Dermis microvascular lymphatic vessel endothelial cell (primary cell): ENCODE measurements around the gene CNOT4. TPM values are rescaled to one million over a fixed set of nuclear protein-coding genes. Genes with fewer than 3 reads are reported as not detected.

Experiments used
- DNase-seq, 2 donors: peaks; one replicate each; pipeline versions ENCODE4 v3.0.0 to v3.0.0-alpha.2; 2010; ENCODE audit warnings: low read depth in 2 of 2
- total RNA-seq: library from RNA; depleted of rRNA; stranded (reverse); fragments of >200 nt; gene quantifications from 2 replicates; pipeline ENCODE4 v1.2.1, GENCODE V29; 2014

Gene CNOT4, protein sequence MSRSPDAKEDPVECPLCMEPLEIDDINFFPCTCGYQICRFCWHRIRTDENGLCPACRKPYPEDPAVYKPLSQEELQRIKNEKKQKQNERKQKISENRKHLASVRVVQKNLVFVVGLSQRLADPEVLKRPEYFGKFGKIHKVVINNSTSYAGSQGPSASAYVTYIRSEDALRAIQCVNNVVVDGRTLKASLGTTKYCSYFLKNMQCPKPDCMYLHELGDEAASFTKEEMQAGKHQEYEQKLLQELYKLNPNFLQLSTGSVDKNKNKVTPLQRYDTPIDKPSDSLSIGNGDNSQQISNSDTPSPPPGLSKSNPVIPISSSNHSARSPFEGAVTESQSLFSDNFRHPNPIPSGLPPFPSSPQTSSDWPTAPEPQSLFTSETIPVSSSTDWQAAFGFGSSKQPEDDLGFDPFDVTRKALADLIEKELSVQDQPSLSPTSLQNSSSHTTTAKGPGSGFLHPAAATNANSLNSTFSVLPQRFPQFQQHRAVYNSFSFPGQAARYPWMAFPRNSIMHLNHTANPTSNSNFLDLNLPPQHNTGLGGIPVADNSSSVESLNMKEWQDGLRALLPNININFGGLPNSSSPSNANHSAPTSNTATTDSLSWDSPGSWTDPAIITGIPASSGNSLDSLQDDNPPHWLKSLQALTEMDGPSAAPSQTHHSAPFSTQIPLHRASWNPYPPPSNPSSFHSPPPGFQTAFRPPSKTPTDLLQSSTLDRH
- 5.8 and 7.3 TPM in 2 replicates for total RNA-seq

DNA sequence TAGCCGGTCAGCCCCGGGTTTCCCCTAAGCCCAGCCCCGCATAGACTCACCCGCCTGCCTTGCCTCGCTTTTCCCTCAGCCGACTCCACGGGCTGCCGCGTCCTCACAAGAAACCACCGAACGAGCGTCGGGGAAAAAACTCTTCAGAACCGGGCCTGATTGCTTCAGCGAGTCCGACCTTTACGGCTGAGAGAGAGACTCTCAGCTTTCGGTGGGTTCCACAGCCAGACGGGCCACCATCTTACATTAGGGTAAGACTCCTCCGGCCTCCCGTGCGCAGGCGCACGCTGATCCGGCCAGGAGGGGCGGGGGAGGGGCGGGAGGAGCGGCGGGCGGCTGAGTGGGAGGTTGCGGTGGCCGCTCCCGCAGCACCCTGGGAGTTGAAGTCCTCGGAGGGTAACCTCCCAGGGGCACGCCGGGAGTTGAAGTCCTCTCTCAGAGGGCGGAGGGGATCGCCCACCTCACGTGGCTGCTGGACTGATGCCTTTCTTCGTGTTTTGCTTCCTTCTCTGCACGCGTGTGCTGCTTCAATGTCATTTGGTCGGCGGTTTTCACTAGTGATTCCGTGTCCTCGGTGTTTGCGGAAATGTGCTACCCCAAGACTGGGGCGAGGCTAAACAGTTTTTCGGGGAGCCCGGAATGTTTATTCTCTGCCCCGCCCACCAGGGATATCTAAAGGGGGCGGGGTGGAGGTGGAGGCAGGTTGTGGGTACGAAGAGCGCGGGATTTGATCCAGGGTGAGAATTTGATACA, at the start of gene CNOT4:
CNOT4 (minus strand) TSS at position 264 of the 753 bp plus-strand sequence. CDS start 71,771 bp downstream, outside the sequence.
- DNase-seq = peak; percentile 88 to 96

DNA sequence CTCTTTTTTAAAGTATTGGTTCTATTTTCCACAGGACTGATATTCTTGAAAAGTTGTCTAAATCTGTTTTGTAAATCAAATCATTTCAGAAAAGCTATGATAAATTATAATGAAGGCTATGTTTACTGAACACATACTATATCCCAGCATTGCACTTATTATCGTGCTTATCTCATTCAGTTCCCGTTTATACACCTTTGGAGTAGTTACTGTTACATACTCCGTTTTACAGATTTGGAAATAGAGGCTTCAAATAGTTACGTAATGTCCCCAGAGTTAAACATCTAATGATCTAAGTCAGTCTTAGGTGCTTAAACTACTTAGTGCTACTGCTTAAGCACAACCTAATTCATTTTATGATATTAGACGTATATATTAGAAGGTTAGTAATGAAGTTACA, 49.0 kb upstream of the CNOT4 start:
- DNase-seq = no peak

DNA sequence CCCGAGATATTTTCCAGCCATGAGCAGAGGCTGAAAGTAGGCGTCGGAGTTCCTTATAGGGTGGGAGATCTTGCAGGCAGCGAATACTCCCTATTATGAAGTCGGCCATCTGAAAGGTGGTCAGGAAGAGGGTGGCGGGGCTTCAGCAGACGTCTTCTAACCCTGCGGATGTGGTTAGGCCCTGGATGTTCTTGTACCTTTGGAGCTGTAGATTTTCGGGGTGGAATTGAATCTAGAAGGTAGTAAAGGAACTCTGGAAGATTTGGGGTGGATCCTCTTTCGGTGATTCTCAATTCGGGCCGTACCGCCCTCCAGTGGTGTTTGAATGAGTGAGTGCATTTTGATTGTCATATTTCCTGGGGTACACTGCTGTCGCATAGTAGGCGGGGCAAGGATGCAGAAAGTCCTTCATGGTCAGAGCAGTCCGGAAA, 48.5 kb upstream of the CNOT4 start:
- DNase-seq = peak; percentile 23 to 58

DNA sequence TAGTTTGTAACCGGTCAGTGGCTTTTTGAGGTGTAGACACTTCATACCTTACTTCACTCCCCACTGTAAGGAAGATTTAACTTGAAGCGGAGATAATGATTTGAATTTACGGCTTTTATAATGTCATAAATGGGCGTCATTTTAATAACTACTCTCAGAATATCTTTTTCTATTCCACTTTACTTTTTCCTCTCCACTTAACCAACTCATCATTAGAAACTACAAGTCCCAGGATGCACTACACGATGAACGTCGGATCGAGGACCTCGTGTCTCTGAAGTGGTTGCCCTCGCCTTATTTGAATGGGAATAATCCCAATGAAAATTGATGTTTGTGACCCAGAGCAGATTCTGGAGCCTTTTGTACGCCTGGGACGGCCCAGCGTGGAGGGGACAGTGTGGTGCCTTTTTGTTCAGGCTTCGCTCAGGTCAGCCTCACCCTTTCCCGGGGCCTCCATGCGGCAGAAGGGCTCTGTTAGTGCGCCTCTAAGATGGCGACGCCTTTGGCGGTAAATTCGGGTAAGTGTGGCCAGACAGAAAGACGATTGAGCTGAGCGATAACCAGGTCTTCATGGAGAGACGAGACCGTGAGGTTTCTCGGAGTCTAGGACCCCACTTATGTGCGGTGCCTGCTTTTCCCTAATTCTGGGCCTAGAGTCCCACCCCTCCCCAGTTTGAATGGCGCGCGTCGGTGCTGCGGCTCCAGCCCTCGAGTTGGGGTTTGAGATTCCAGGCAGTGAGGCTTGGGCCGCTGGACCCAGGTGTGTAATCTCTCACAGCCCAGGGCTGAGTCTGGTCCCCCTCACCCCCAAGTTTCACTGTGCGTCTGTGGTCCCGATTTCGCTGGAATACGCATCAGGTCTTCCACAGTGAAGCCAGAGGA, 47.8 kb upstream of the CNOT4 start, which contains the start of gene NUP205:
NUP205 (plus strand) TSS at position 463 of the 882 bp plus-strand sequence; CDS start at position 491, 28 bp downstream.
- peak; percentile 81 for DNase-seq

DNA sequence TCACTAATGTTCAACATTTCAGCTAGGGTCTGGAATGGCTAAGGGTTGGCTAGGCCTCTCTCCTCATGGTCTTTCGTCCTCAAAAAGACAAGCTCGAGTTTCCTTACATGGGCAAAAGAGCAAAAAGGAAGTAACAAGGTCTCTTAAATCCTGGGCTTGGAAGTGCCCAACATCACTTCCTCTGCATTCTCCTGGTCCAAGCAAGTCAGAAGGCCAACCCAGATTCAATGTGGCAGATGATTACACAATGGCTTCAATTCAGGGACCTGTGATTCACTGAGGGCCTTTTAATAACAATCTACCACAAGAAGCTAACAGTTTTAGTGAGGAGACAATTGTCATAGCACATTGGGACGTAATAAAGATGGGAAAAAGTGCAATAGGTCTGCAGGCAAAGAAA, 43.4 kb upstream of the CNOT4 start:
- DNase-seq = no peak

DNA sequence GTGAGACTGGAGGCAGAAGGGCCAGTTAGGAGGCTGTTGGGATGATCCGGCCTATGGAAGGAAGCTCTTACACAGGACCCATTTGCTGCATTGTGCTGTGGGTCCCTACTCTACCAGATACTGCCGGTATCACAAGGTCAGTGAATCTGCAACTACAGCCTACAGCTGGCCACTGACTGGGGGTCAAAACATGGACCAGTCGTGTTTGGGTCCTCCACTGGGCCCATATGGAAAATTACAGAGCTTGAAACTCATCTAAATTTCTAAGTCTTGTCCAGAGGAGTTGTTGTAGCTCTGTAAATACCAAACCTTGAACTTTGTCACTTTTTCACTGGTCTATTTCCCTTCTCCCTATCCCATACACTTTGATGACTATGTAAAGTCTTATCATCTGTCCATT, 42.2 kb upstream of the CNOT4 start:
- DNase-seq = no peak

DNA sequence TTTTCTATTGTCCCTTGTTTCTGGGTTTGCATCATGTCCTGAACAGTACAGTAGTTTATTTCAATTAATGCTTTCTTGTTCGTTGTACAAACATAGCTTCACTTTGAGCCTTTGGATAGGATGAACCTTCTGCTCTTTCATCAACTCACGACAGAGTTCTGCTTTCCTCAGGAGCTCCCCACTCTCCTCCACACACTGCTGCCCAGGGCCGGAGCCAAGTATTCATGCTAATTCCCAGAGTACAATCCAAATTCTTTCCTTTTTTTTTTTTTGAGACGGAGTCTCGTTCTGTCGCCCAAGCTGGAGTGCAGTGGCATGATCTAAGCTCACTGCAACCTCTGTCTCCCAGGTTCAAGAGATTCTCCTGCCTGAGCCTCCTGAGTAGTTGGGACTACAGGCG, 40.3 kb upstream of the CNOT4 start:
- no peak for DNase-seq

DNA sequence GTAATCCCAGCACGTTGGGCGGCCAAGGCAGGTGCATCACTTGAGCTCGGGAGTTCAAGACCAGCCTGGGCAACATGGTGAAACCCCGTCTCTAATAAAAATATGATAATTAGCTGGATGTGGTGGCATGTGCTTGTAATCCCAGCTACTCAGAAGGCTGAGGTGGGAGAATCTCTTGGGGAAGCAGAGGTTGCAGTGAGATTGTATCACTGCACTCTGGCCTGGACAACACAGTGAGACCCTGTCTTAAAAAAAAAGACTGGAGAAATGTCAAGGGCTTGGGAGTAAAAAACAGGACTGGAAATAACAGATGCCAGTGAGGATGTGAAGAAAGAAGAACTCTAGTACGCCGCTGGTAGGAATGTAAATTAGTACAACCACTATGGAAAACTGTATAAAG, 31.1 kb upstream of the CNOT4 start:
- DNase-seq = no peak

DNA sequence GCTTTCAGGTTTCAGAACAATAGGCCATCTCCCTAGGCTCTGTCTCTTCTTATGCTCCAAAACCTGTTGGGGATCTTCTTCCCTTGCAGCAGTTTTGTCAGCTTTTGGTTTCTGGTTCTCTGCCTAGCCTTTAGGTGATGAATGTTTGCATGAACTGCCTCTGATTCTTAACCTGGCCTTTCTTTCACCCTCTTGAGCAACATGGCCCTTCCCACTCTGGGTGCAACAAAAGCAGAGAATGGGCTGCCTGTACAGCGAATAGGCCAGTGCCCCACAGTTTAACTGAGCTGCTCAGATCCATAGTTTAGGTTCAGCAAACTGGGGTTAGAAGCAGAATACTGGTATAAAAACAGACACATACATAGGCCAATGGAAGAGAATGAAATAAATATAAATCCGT, 29.7 kb upstream of the CNOT4 start:
- no peak for DNase-seq

DNA sequence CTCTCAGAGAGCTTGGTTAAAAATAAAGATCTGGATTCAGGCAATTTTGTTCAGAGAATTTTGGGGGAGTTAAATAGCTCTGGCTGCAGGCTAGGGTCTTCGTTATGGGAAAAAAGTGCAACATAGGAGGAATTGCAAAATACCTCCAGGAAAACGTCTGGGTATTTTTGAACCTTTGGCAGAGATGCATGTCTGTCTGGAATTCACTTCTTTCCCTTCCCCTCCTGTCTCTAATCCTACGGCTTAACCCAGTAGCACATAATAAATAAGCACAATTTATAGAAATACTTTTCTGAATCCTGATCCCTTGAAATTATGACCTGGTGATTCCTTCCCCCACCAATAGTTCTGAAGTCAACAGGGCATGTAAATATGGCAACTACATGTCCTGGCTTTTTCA, 28.5 kb upstream of the CNOT4 start:
- DNase-seq = no peak

DNA sequence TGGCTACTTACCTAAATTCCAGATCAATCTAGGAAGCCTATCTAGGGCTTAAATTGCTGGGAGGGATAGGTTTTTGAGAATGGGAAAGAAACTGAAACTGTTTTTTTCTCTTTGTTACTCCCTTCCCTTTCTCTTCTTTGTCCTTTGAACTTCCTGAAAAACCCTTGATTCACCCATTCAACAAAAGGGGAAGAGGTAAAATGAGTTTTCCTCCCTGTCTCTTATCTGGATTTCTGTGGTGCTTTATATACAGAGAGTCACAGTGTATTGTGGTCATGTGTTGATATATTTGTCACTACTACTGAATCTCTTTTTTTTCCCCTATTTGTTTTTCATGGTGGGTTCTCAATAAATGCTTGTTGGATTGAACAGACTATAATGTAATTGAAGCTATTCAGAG, 28.0 kb upstream of the CNOT4 start:
- no peak for DNase-seq

DNA sequence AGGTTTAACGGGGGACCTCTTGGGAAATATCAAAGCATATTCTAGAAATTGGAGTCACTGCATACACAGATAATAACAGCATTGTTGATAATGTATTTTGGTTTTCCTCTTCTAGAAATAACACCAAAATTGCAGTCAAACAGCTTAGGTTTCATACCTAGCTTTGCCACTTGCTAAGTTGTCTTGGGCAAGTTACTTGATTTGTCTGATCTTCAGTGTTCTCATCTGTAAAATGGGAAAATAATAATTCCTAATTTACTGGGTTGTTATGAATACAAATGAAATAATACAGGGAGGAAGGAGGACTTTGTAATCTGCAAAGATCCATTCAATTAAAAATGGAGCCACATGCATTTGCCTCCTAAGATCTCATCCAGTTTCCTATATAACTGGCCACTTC, 27.6 kb upstream of the CNOT4 start:
- no peak for DNase-seq

DNA sequence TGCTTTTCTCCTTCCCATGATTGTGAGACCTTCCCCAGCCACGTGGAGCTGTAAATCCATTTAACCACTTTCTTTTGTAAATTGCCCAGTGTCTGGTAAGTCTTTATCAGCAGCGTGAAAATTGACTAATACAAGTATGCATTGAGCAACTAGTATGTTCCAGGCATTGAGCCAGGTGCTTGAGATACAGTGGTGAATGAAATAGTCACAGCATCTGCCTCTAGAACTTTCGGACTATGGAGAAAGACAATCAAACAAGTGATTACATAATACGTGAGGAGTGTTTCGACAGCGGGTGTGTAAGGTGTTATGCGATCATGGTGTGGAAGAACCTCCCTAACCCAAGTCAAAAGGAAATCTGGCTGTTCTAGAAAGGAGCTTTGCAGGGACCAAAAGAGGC, 26.2 kb upstream of the CNOT4 start:
- no peak for DNase-seq

DNA sequence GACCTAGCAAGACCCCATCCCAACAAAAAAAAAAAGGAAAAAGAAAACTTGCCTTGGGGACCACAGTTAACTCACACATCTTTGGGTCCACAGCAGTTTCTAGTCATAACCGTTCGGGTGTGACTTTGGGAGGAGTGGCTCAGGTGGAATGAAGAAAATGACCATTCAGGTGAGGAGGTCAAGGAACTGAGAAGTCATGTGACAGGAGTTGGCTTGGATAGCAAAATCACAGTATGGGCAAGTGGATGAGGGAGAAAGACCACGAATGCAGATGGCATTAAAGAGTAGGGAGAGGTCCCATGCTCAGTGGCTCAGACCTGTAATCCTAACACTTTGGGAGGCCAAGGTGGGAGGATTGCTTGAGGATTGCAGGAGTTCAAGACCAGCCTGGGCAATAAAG, 17.1 kb upstream of the CNOT4 start:
- DNase-seq = no peak

DNA sequence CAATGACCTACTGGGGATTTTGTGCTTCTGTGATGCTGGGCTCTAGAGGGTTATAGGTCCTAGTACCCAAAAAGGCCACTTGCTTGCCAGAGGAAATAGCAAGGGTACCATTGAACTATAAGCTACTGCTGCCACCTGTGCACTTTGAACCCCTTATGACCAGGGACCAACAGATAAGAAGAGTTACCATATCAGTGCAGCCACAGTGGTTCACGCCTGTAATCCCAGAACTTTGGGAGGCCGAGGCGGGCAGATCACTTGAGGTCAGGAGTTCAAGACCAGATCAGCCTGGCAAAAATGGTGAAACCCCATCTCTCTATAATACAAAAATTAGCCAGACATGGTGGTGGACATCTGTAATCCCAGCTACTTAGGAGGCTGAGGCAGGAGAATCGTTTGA, 15.5 kb upstream of the CNOT4 start:
- no peak for DNase-seq

DNA sequence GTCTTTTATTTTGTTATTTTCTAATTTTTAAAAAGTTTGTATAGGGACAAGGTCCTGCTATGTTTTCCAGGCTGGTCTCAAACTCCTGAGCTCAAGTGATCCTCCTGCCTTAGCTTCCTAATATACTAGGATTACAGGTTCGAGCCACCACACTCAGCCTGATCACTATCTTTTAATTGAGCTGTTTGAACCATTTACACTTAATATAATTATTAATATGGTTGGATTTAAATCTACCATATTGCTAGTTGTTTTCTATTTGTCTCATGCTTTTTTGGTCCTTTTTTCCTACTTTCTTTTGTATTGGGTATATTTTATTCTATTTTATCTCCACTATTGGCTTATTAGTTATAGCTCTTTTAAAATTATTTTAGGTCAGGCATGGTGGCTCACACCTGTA, 13.2 kb upstream of the CNOT4 start:
- no peak for DNase-seq

DNA sequence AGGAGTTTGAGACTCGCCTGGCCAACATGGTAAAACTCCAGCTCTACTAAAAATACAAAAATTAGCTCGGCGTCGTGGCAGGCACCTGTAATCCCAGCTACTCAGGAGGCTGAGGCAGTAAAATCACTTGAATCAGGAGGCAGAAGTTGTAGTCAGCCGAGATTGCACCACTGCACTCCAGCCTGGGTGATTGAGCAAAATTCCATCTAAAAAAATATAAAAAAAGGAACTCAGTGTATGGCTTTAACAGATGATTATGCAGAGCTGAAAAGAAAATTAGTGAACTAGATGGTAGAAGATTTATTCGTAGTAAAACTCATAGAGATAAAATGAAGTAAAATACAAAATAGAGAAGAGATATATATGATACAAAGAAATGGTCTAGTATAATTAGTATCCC, 12.6 kb upstream of the CNOT4 start:
- no peak for DNase-seq

DNA sequence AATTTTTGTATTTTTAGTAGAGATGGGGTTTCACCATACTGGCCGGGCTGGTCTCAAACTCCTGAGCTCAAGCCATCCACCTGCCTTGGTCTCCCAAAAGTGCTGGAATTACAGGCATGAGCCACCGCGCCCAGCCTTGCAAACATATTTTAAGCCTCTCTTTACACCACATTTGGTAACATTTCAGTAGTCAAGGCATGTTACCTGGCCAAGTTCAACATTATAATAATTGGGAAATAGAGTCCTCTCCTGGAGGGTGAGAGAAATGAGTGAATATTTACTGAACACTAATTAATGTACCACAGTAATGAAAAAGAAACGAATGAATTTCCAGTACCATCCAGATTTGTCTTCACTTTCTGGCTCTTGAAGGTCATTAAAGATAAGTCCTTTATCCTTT, 10.0 kb upstream of the CNOT4 start:
- DNase-seq = no peak

DNA sequence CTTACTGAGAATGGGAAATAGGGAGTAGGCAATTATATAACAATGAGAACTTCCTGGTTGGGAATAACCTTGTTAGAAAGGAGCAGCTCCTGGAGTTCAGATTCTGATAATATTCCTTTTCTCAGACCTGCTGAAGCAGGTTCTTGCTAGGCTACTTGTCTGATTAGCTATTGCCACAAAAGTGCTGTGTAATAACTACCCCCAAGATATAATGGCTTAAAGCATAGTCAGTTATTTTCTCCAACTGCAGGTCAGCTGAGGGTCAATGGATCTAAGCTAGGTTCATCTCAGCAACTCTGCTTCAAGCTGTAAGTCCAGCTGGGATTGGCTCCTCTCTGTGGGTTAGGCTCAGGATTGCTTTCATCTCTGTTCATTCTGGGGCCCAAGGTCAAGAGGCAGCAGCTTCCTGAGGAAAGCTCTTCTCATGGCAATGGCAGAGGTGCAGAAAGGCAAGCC, 9.4 kb upstream of the CNOT4 start:
- peak; percentile 84 to 86 for DNase-seq

DNA sequence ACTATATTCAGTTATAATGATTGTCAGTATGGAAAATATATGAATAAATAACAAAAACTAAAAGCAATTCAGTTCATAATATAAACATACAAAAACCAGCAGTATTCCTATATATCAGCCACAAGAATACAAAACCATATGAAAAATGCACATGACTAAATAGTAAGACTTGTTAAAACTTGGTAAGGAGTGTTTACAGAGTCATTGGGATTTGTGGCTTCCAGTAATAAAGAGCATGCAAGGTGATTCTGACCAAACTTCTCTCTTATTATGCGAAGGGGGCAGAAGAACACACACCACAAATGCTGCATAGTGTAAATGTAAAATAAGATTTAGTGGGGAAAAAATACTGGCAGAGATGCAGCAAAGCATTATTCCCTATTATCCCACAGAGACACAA, 8.8 kb upstream of the CNOT4 start:
- no peak for DNase-seq

DNA sequence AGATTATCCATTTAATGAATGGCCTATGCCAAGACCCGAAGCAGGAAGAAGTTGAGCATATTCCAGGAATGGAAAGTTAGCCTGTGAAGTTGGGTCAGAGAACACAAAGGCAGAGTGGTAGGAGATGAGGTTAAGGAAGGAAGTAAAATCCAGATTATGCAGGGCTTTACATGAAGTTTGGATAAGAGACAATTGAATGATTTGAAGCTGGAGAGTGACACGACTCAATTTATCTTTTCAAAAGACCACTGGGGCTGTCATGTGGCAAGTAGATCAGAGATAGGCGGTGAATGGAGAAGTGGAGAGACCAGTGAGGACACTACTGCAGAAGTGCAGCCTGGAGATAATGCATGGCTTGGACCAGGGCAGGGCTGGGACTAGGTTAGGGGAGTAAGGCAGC, 7.2 kb upstream of the CNOT4 start:
- DNase-seq = no peak
